Erythroblast (primary cell): ENCODE measurements around the gene OR1M1.

Experiments used
- GATA1 ChIP-seq: IDR thresholded peaks from 2 replicates; pipeline ENCODE4 v1.6.1; 2011; ENCODE audit warnings: low read depth, mild to moderate bottlenecking, control low read depth, low read length, moderate library complexity
- POLR2A ChIP-seq: IDR thresholded peaks from 2 replicates; pipeline ENCODE4 v1.6.1; 2011; ENCODE audit warnings: mild to moderate bottlenecking, low read length

DNA sequence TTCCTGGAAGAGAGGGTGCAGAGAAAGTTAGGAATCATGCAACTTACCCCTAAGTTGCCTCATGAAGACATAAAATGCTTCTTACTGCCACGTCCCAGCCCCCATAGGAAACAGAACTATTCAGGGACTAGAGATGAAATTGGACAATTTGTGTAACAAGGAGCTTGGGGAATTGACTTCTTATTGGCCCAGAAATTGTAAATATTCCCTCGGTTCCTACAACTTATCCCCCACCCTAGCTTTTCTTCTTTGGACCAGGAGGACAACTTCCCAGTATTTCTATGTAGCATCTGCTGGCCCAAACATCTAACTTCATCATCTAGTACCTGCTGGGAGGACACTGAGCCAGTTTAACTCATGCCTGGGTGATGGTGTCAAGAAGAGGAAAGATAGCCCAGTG, at the start of gene OR1M1:
- TF ChIP-seq POLR2A, result no peak
- no peak for TF ChIP-seq GATA1
